Smooth muscle cell of bladder (primary cell): ENCODE results near the gene ZNF543. TPM values are rescaled to one million over a fixed set of nuclear protein-coding genes. Genes with fewer than 3 reads are reported as not detected.

Experiments used
- total RNA-seq: library from RNA; depleted of rRNA; stranded (reverse); fragments of >200 nt; gene quantifications from 2 replicates; pipeline ENCODE4 v1.2.3, GENCODE V29; 2014

The ZNF543 gene
- 9.1 and 10.1 TPM in 2 replicates for total RNA-seq

DNA sequence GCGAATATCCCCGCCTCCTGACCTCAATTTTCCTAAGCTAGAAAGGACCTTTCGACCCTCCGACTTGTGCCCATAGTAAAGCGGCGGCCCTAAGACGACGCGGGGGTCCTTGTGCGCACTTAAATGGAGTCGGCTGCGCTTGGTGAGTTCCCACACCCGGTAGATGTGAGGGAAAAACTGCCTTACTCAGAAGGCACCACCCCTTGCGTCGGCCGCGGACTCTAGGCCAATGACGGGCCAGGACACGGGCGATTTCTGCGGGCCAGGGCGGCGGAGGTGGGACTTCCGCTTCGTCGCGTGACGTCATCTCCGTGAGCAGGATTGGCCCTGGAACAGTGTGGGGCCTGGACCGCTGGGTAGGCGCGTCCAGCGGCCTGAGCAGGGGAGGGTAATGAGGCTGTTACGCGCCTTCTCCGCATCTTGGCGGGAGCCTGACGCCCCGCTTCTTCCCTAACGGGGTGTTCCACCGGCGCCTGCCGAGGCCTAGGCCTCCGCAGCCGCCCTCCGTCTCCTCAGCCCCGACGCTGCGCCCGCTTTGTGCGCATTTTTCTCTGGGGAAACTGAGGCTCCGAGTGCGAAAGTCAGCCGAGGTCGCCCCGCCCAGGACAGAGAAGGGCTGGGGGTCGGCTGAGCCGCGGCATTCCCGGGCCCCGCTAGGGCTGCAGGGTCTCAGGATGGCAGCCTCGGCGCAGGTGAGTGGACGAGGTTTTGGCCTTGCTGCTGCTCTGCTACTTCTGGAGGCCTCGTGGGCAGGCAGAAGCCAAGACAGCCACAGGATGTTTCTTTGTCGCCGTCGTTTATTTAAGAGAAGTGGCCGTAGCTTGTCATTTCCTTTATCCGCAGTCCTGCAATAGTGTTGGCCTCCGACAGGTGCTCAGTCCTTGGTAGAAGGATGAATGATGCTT is at the start of gene ZNF543:
ZNF543 (plus strand) TSS at position 293 of the 905 bp plus-strand sequence; CDS start at position 675, 382 bp downstream.

DNA sequence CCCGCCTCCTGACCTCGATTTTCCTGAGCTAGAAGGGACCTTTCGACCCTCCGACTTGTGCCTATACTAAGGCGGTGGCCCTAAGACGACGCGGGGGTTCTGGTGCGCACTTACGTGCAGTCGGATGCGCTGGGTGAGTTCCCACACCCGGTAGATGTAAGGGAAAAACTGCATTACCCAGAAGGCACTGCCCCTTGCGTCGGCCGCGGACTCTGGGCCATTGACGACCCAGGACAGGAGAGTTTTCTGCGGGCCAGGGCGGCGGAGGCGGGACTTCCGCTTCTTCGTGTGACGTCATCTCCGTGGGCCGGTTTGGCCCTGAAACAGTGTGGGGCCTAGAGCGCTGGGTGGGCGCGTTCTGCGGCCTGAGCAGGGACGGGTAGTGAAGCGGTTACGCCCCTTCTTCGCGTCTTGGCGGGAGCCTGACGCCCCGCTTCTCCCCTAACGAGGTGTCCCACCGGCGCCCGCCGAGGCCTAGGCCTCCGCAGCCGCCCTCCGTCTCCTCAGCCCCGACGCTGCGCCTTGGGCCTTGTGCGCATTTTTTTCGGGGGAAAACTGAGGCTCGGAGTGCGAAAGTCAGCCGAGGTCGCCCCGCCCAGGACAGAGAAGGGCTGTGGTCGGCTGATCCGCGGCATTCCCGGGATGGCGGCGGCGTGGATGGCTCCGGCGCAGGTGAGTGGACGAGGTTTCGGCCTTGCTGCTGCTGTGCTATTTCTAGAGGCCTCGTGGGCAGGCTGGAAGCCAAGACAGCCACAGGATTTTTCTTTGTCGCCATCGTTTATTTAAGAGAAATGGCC is 39.9 kb upstream of the ZNF543 start, which contains the start of gene ZNF460:
ZNF460 (plus strand) TSS at position 321 of the 797 bp plus-strand sequence; CDS start at position 643, 322 bp downstream.

DNA sequence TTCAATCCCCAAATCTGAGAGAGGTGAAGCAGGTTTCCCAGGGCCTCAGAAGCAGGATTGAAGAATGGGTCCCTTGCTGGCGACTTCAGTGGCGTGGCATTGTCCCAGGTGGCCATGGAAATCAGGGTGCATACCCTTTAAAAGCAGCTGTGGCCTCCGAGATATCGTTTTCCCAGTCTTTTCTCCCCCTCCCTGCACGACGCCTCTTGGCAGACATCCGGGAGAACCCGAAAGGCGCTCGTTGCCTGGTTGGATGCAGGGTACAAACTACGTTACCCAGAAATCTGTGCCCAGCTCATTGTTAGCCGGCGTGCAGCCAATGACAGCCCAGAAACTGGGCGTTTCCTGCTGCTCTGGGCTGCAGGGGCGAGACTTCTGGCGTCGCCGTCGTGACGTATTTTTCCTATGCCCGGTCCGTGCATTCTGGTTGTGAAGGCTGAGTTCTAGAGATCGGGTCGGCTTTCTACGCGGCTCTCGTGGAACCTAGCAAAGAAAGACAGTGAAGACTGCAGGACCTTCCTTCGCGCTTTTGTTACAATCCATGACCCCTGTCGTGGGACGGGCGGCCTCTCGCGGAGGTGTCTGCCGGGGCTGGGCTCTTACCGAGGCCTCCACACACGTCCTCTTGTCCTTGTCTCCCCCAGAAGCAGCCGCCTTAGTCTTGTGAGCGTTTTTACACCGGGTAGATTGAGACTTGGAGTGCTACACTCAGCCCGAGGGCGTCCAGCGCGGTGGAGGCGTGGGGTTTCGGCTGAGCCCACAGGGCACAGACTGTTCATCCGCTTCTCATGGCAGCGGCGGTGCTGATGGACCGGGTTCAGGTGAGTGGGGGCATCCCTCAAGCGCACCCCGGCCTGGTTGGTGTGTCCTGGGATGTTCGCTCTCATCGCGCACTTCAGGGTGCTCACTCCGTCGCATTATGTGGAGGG is 30.9 kb downstream of the ZNF543 start, which contains the start of gene ZNF304:
ZNF304 (plus strand) TSS at position 395 of the 929 bp plus-strand sequence; CDS start at position 789, 394 bp downstream.

DNA sequence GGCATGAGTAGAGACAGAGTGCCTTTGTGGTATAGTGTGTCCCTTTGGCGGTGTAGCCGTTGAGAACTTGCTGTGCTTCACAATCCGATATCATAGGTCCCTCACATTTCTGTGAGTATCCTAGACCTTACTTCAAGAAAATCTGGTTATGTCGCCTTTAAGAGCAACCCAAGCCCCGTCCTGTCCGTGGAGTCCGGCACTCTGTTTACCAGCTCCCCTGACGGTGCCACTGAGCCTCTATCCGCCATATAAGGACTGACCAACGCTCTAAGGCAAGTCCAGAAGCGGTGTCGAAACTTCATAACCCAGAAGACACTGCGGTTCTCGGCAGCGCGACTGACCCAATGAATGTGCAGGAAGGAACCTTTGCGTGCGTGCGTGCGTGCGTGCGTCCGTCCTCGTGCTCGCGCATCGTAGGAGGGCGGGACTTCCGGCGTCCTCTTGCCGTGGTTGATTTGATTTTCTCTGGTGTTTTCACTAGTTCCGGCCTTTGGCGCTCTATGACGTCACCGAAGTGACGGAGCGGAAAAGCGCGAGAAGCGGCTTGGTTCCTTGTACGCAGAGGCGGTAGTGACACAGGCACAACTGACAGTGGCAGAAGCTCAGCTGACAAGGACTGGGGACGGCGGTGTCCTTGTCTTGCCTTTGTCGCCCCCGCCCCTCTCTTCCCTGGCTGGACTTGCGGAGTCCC is 42.9 kb downstream of the ZNF543 start, which contains the start of the genes TRAPPC2B and ZNF547:
TRAPPC2B (plus strand) TSS at position 555 of the 691 bp plus-strand sequence. CDS start 1,283 bp downstream, outside the sequence.
ZNF547 (plus strand) TSS at position 555 of the 691 bp plus-strand sequence. CDS start 5,005 bp downstream, outside the sequence.

Other genes starting within 250 kb of the ZNF543 start
- not detected in 2 replicates for gene USP29, start 200.5 kb upstream of the ZNF543 start, total RNA-seq
- gene ZIM3, start 175.3 kb upstream of the ZNF543 start, total RNA-seq = not detected in 2 replicates
- gene DUXA, start 153.0 kb upstream of the ZNF543 start, total RNA-seq = not detected in 2 replicates
- 19.5 and 27.7 TPM in 2 replicates for gene ZNF264, start 129.0 kb upstream of the ZNF543 start, total RNA-seq
- 0.37 and 1.00 TPM in 2 replicates for gene AURKC, start 89.4 kb upstream of the ZNF543 start, total RNA-seq
- 23.5 and 35.5 TPM in 2 replicates for gene ZNF805, start 79.8 kb upstream of the ZNF543 start, total RNA-seq
- 69.1 and 78.3 TPM in 2 replicates for gene ZNF460, start 40.0 kb upstream of the ZNF543 start, total RNA-seq
- 9.4 and 10.7 TPM in 2 replicates for gene ZNF304, start 30.8 kb downstream of the ZNF543 start, total RNA-seq
- gene TRAPPC2B, start 43.1 kb downstream of the ZNF543 start, total RNA-seq = 9.8 and 13.2 TPM in 2 replicates
- gene ZNF547, start 43.1 kb downstream of the ZNF543 start, total RNA-seq = 4.6 and 5.2 TPM in 2 replicates
- gene ZNF548, start 69.4 kb downstream of the ZNF543 start, total RNA-seq = 21.5 and 25.4 TPM in 2 replicates
- gene ZNF17, start 90.7 kb downstream of the ZNF543 start, total RNA-seq = 10.4 and 11.5 TPM in 2 replicates
- gene ZNF749, start 114.9 kb downstream of the ZNF543 start, total RNA-seq = 6.8 and 8.9 TPM in 2 replicates
- 0.28 and 0.57 TPM in 2 replicates for gene VN1R1, start 136.7 kb downstream of the ZNF543 start, total RNA-seq
- gene ZNF772, start 157.1 kb downstream of the ZNF543 start, total RNA-seq = 12.1 and 18.6 TPM in 2 replicates
- gene ZNF419, start 167.3 kb downstream of the ZNF543 start, total RNA-seq = 11.0 and 18.1 TPM in 2 replicates
- gene ZNF773, start 179.5 kb downstream of the ZNF543 start, total RNA-seq = 14.8 and 27.3 TPM in 2 replicates
- 4.7 and 4.9 TPM in 2 replicates for gene ZNF549, start 206.9 kb downstream of the ZNF543 start, total RNA-seq
- gene ZNF550, start 239.4 kb downstream of the ZNF543 start, total RNA-seq = 7.3 and 7.8 TPM in 2 replicates